Esophagus squamous epithelium (tissue), 5 donors: ENCODE data around the gene ABLIM2. TPM values are rescaled to one million over a fixed set of nuclear protein-coding genes. Genes with fewer than 3 reads are reported as not detected.

Source experiments
- DNase-seq: peaks from one replicate; lab custom pipeline; 2025; lab: John Stamatoyannopoulos, UW
- H3K27ac ChIP-seq, 4 donors: fragments of 200-600 bp; sonication (generic); one replicate each; pipeline ENCODE4 v1.5.1; 2016 to 2019; ENCODE audit warnings: mild to moderate bottlenecking in 1 of 4
- H3K27me3 ChIP-seq, 4 donors: fragments of 200-600 bp; sonication (generic); 1 replicate in 3 of 4; 2 replicates in 1 of 4; pipeline versions ENCODE4 v1.5.1 to v1.6.0; 2017 to 2021; ENCODE audit warnings: antibody characterized with exemption in 1 of 4
- H3K36me3 ChIP-seq, 3 donors: fragments of 200-600 bp; sonication (generic); one replicate each; pipeline ENCODE4 v1.5.1; 2016 to 2019
- H3K4me1 ChIP-seq, 3 donors: fragments of 200-600 bp; sonication (generic); one replicate each; pipeline ENCODE4 v1.5.1; 2017 to 2019
- H3K4me3 ChIP-seq, 4 donors: fragments of 200-600 bp; sonication (generic); 1 replicate in 3 of 4; 2 replicates in 1 of 4; pipeline ENCODE4 v1.5.1; 2016 to 2019; ENCODE audit warnings: mild to moderate bottlenecking in 2 of 4, moderate library complexity in 1 of 4
- H3K9me3 ChIP-seq, 3 donors: fragments of 200-600 bp; sonication (generic); one replicate each; pipeline ENCODE4 v1.5.1; 2016 to 2019
- POLR2A ChIP-seq, 4 donors: fragments of 450-650 bp; IDR thresholded peaks; one replicate each; pipeline ENCODE4 v1.6.1; 2017; ENCODE audit warnings: antibody characterized with exemption in 4 of 4, mild to moderate bottlenecking in 4 of 4, moderate library complexity in 3 of 4
- WGBS, 2 donors: methylation state at CpG; one replicate each; pipeline ENCODE4 v1.1.5; 2018; 5-methylcytosine and 5-hydroxymethylcytosine counted together
- intact Hi-C: fragments of 100-400 bp; cut with DNase I; formaldehyde crosslinking; loops from one replicate; pipeline ENCODE4 v1.15.0; 2022
- total RNA-seq, 4 donors: library from RNA; depleted of rRNA; stranded (reverse); fragments of >200 nt; gene quantifications; one replicate each; pipeline ENCODE4 v1.1.0, GENCODE V29; 2016
- TF ChIP-seq, protein P1 (sequence below), 6 experiments: fragments of 450-650 bp in 4 of 6; fragments of 200-600 bp in 2 of 6; sonication (generic) in 2 of 6; IDR thresholded peaks; one replicate each; pipeline ENCODE4 v1.5.1; 2016 to 2019; ENCODE audit warnings: antibody characterized with exemption in 6 of 6, mild to moderate bottlenecking in 4 of 6, moderate library complexity in 4 of 6
- donor health status: DM: yes; HTN: yes; CAD: no.

The ABLIM2 gene
- total RNA-seq, 4 donors from 2014 or later = 13.5 to 26.7 (median 15.7) TPM

DNA sequence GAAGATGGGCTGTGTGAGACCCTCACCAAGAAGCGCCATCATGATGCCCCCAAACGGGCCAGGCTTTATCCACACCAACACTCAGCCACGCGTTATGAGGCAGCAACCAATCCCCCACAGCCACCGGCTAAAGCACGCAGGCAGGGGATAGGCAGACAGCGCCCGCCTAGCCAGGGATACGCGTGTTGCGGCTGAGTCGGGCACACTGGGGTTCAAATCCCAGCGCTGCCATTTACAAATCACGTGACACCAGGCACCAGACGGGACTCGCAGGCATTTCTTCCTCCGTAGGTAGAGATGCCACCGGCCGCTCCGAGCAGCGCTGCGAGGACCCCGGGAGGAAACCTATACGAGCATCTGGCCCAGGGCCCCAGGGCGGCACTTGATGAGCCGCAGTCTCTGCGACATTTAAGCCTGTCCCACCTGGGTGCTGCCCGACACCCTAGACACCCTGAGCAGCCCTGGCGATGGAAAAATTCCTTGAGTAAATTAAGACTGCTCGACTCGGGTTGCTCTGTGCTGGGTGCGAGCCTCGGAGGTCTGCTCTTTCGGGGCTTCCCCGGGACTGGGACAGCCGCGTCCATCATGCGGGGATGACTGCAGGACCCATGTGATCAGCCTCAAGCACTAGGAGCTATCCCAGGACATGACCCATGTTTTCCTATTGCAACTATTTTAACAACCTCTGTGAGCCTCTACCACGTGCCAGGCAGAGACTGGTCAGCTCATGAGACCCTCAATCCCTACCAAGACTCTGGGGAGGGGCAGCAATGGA is 6.3 kb downstream of the ABLIM2 start:
- Histone ChIP-seq H3K27me3 (peaks cover 0 to 2% (median 0%) of the 10 kb centered on the region in 4 donors), H3K27ac (no peak overlapping the region), H3K4me1 (peaks cover 0 to 12% (median under 1%) of the 10 kb centered on the region in 3 donors), H3K4me3 (no peak overlapping the region), H3K9me3 (no peaks in the 10 kb centered on the region), H3K36me3 (peaks cover 0 to 28% (median 0%) of the 10 kb centered on the region in 3 donors)
- intact Hi-C loops = no loop called here
- DNase-seq = no peak
- no peak for TF ChIP-seq POLR2A (IDR thresholded peaks at IDR 0.05)
- TF ChIP-seq, protein P1, sequence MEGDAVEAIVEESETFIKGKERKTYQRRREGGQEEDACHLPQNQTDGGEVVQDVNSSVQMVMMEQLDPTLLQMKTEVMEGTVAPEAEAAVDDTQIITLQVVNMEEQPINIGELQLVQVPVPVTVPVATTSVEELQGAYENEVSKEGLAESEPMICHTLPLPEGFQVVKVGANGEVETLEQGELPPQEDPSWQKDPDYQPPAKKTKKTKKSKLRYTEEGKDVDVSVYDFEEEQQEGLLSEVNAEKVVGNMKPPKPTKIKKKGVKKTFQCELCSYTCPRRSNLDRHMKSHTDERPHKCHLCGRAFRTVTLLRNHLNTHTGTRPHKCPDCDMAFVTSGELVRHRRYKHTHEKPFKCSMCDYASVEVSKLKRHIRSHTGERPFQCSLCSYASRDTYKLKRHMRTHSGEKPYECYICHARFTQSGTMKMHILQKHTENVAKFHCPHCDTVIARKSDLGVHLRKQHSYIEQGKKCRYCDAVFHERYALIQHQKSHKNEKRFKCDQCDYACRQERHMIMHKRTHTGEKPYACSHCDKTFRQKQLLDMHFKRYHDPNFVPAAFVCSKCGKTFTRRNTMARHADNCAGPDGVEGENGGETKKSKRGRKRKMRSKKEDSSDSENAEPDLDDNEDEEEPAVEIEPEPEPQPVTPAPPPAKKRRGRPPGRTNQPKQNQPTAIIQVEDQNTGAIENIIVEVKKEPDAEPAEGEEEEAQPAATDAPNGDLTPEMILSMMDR (IDR thresholded peaks at IDR 0.05) = no peak
- 81 to 88% methylated on average over 17 to 23 of the region's 39 CpGs for WGBS, 2 donors

GRCh38 chr4:8151165-8151650 is 7.4 kb downstream of the ABLIM2 start:
- peaks cover 0 to 28% (median 0%) of the 10 kb centered on the region in 3 donors for H3K36me3 ChIP-seq
- peaks cover 0 to 1% (median 0%) of the 10 kb centered on the region in 3 donors for H3K4me1 ChIP-seq
- TF ChIP-seq, protein P1 (IDR thresholded peaks at IDR 0.05) = no peak
- TF ChIP-seq POLR2A (IDR thresholded peaks at IDR 0.05) = no peak
- no peak overlapping the region for H3K4me3 ChIP-seq
- DNase-seq = no peak
- intact Hi-C loops = no loop called here
- no peaks in the 10 kb centered on the region for H3K27me3 ChIP-seq
- 100% methylated on average over 2 to 3 of the region's 15 CpGs for WGBS, 2 donors
- H3K9me3 ChIP-seq = no peaks in the 10 kb centered on the region
- H3K27ac ChIP-seq = no peak overlapping the region

GRCh38 chr4:8150152-8151090 is 8.2 kb downstream of the ABLIM2 start:
- Histone ChIP-seq H3K4me1 (no peaks in the 10 kb centered on the region), H3K27ac (no peak overlapping the region), H3K27me3 (peaks cover 0 to under 1% (median 0%) of the 10 kb centered on the region in 4 donors), H3K9me3 (no peaks in the 10 kb centered on the region), H3K4me3 (no peak overlapping the region), H3K36me3 (peaks cover 0 to 28% (median 0%) of the 10 kb centered on the region in 3 donors)
- WGBS, 2 donors = 67 to 72% methylated on average over 3 to 13 of the region's 29 CpGs
- intact Hi-C loops = no loop called here
- no peak for DNase-seq
- TF ChIP-seq, protein P1 (IDR thresholded peaks at IDR 0.05) = no peak
- TF ChIP-seq POLR2A (IDR thresholded peaks at IDR 0.05) = no peak

DNA sequence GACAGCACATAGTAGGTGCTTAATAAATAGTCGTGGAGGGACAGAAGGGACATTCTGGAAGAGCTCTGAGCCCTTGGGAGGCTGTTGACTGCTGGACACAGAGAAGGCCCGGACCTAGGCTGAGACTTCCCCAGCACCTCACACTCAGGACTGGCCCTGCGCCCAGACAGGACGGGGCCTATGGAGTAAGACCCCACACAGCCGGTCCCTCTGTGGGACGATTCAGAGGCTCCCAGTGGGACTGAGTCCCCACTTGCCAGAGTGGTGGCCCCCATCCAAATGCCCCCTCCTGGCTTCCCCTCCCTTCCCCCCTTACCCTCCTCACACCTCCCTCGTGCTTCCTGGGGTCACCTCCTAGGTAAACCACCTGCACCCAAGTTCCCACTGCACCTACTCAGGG is 8.9 kb downstream of the ABLIM2 start:
- peaks cover 0 to 7% (median 5%) of the 10 kb centered on the region in 3 donors for H3K4me1 ChIP-seq
- intact Hi-C loops = no loop called here
- H3K27ac ChIP-seq = no peak overlapping the region
- no peak for DNase-seq
- peaks cover 0 to 8% (median 0%) of the 10 kb centered on the region in 4 donors for H3K27me3 ChIP-seq
- H3K4me3 ChIP-seq = no peak overlapping the region
- TF ChIP-seq, protein P1 (IDR thresholded peaks at IDR 0.05) = no peak
- no peak for TF ChIP-seq POLR2A (IDR thresholded peaks at IDR 0.05)
- no peaks in the 10 kb centered on the region for H3K9me3 ChIP-seq
- 79 to 93% methylated on average over 5 to 7 of the region's 7 CpGs for WGBS, 2 donors
- peaks cover 0 to 28% (median 0%) of the 10 kb centered on the region in 3 donors for H3K36me3 ChIP-seq
